Epithelial cell of proximal tubule (primary cell): ENCODE data around the gene KCNG1. TPM values are rescaled to one million over a fixed set of nuclear protein-coding genes. Genes with fewer than 3 reads are reported as not detected.
A peak's percentile ranks its signal among the peaks of the same experiment; 100 is the strongest.

ENCODE experiments used
- DNase-seq: peaks from one replicate; pipeline ENCODE4 v3.0.0-alpha.2; 2011; ENCODE audit warnings: low read depth
- H3K4me3 ChIP-seq: 2 replicates; pipeline ENCODE4 v1.5.1; 2011; ENCODE audit warnings: low read depth, mild to moderate bottlenecking, low read length
- total RNA-seq: library from RNA; depleted of rRNA; stranded (reverse); fragments of >200 nt; gene quantifications from 2 replicates; pipeline ENCODE4 v1.2.3, GENCODE V29; 2015
- TF ChIP-seq, protein P1 (sequence below): conservative IDR thresholded peaks from 2 replicates; pipeline ENCODE4 v1.5.1; 2012; ENCODE audit warnings: low read depth, mild to moderate bottlenecking, low read length

Gene KCNG1
- total RNA-seq, 1 donor from 2014 or later, result 10.5 TPM

GRCh38 chr20:50959543-50960126, 63.3 kb downstream of the KCNG1 start:
- TF ChIP-seq, protein P1, sequence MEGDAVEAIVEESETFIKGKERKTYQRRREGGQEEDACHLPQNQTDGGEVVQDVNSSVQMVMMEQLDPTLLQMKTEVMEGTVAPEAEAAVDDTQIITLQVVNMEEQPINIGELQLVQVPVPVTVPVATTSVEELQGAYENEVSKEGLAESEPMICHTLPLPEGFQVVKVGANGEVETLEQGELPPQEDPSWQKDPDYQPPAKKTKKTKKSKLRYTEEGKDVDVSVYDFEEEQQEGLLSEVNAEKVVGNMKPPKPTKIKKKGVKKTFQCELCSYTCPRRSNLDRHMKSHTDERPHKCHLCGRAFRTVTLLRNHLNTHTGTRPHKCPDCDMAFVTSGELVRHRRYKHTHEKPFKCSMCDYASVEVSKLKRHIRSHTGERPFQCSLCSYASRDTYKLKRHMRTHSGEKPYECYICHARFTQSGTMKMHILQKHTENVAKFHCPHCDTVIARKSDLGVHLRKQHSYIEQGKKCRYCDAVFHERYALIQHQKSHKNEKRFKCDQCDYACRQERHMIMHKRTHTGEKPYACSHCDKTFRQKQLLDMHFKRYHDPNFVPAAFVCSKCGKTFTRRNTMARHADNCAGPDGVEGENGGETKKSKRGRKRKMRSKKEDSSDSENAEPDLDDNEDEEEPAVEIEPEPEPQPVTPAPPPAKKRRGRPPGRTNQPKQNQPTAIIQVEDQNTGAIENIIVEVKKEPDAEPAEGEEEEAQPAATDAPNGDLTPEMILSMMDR, result no peak
- DNase-seq, result no peak
- peak overlapping the region; percentile 72 for H3K4me3 ChIP-seq

- peak within 1 kb of the TSS; percentile 72 for H3K4me3 ChIP-seq
- TF ChIP-seq, protein P1, result no peak
Observed at GRCh38 chr20:50958615-50959542, 64.0 kb downstream of the KCNG1 start, which contains the start of gene MOCS3. MOCS3 (plus strand) TSS chr20:50958818; CDS start chr20:50958843, 25 bp downstream.

GRCh38 chr20:50957798-50958614, 64.9 kb downstream of the KCNG1 start, which contains the start of gene DPM1:
DPM1 (minus strand) TSS chr20:50958532; CDS start chr20:50958523, 9 bp downstream.
- H3K4me3 ChIP-seq, result peak within 1 kb of the TSS; percentile 72
- TF ChIP-seq, protein P1, result no peak
- no peak for DNase-seq

More at GRCh38 chr20:50958615-50959542, 64.0 kb downstream of the KCNG1 start, which contains the start of gene MOCS3:
- peak; percentile 90 for DNase-seq

- peak overlapping the region; percentile 72 for H3K4me3 ChIP-seq
- DNase-seq, result no peak
- TF ChIP-seq, protein P1, result no peak
Observed at GRCh38 chr20:50957276-50957675, 65.6 kb downstream of the KCNG1 start.

- no peak overlapping the region for H3K4me3 ChIP-seq
- no peak for DNase-seq
- TF ChIP-seq, protein P1, result no peak
Observed at GRCh38 chr20:50953821-50954220, 69.1 kb downstream of the KCNG1 start.

Other genes with a start within 250 kb of the KCNG1 start
- gene BCAS4, start 228.0 kb downstream of the KCNG1 start, total RNA-seq, result 15.7 and 24.0 TPM in 2 replicates
- gene ADNP, start 91.7 kb downstream of the KCNG1 start, total RNA-seq, result 17.1 and 19.0 TPM in 2 replicates
- gene DPM1, start 64.6 kb downstream of the KCNG1 start, total RNA-seq, result 72.8 and 74.3 TPM in 2 replicates
- gene MOCS3, start 64.3 kb downstream of the KCNG1 start, total RNA-seq, result 5.3 and 6.4 TPM in 2 replicates